ENCODE results near the gene RFX1. TPM values are rescaled to one million over a fixed set of nuclear protein-coding genes. Genes with fewer than 3 reads are reported as not detected.
"Not testable (repeated sequence)": the region's sequence is repeated elsewhere in the genome, so short reads cannot be mapped to it uniquely, and the experiment has no call there.

The RFX1 gene
- polyA plus RNA-seq, 1 donor: 5.8 TPM

GRCh38 chr19:13937479-13938300 lies 68.4 kb downstream of the RFX1 start:
- DNase-seq (ENCODE audit: low read depth): no peak

- DNase-seq (ENCODE audit: low read depth): no peak
Measured at GRCh38 chr19:13935765-13936510, 70.2 kb downstream of the RFX1 start.

GRCh38 chr19:13934785-13935109 lies 71.4 kb downstream of the RFX1 start:
- no peak for DNase-seq (ENCODE audit: low read depth)

GRCh38 chr19:13932911-13933393 lies 73.2 kb downstream of the RFX1 start:
- DNase-seq (ENCODE audit: low read depth): no peak

DNA sequence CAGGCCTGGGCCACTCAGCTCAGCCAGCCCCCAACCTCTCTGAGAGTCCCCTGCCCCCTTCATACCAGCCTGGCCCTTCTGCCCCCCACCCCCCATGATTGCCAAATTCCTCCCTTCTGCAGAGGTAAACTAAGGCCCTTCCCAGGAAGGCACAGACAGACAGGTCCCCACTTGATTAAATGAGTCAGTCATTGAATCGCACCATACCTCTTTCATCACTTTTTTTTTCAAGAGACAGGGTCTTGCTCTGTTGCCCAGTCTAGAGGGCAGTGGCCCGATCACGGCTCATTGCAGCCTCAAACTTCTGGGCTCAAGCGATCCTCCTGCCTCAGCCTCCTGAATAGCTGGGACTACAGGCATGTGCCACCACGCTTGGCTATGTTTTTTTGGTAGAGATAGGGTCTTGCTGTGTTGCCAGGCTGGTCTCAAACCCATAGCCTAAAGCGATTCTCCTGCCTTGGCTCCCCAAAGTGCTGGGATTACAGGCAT lies 73.9 kb downstream of the RFX1 start:
- no peak for DNase-seq (ENCODE audit: low read depth)

- DNase-seq (ENCODE audit: low read depth): no peak
Measured at GRCh38 chr19:13931391-13932148, 74.5 kb downstream of the RFX1 start.

GRCh38 chr19:13930402-13930801 lies 75.7 kb downstream of the RFX1 start:
- no peak for DNase-seq (ENCODE audit: low read depth)

DNA sequence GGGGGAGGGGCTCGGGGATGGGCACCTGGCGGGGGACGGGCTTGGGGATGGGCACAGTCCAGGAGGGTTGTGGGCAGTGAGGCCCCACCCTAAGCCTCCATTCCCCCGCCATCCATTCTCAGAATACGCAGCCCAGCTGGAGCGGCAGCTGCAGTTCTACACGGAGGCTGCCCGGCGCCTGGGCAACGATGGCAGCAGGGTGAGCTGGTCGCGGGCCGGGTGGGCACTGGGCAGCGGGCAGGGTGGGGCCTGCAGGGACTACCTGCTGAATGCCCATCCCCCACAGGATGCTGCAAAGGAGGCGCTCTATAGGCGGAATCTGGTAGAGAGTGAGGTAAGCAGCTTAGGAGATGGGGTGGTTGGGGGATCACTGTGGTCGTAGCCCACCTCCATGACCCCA lies 76.2 kb downstream of the RFX1 start:
- DNase-seq (ENCODE audit: low read depth): no peak

DNA sequence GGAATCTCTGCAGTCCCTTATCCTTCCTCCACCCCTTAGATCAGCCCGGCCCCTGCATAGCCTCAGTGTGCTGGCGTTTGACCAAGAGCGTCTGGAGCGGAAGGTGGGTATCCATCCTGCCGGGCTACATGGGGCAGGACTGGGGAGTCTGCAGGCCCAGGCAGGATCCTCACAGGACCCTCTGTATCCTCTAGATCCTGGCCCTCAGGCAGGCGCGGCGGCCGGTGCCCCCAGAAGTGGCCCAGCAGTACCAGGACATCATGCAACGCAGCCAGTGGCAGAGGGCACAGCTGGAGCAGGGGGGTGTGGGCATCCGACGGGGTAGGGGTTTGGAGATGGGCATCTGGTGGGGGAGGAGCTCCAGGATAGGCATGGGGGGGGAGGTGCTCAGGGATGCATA lies 76.8 kb downstream of the RFX1 start:
- DNase-seq (ENCODE audit: low read depth): no peak

GRCh38 chr19:13926715-13927114 lies 79.4 kb downstream of the RFX1 start:
- DNase-seq (ENCODE audit: low read depth): no peak

DNA sequence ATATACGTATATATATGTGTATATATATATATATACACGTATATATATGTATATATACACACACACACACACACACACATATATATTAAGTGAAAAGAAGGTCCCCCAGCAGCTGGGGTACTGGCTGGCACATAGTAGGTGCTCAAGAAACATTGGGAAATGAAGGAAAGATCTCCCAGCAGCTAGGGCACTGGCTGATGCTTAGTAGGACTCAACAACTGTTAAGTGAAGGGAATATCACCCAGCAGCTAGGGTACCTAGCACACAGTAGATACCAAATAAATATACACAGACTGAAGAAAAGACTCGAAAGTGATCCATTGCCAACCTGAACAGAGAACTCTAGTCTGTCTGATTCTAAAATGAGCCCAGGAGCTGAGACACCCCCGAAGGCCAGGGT lies 80.1 kb downstream of the RFX1 start:
- no peak for DNase-seq (ENCODE audit: low read depth)

DNA sequence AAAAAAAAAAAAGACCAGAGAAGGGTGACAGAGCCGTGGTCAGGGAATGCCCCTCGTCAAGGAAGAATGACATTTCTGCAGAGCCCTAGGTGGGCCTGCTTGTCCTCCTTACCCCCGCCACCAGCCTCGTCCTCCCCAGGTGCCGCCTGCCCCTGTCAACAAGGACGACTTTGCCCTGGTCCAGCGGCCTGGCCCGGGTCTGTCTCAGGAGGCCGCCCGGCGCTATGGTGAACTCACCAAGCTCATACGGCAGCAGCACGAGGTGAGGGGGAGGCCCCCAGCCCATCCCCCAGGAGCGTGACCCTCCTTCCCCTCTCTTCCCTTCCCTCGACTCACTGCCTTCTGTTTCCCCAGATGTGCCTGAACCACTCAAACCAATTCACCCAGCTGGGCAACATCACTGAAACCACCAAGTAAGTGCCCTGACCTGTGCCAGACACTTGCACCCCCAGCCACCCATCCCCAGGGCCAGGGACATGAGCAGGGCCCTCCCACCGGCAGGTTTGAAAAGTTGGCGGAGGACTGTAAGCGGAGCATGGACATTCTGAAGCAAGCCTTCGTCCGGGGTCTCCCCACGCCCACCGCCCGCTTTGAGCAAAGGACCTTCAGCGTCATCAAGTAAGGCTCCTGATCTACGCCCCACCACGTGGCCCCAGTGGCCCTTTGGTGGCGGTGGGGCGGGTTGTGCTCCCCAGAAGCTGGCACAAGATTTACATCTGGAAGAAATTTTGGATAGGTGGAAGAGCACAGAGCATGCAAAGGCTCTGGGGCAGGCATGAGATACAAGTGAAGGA lies 82.7 kb downstream of the RFX1 start:
- no peak for DNase-seq (ENCODE audit: low read depth)

- not testable (repeated sequence) for DNase-seq (ENCODE audit: low read depth)
Measured at GRCh38 chr19:13922118-13922517, 84.0 kb downstream of the RFX1 start.

DNA sequence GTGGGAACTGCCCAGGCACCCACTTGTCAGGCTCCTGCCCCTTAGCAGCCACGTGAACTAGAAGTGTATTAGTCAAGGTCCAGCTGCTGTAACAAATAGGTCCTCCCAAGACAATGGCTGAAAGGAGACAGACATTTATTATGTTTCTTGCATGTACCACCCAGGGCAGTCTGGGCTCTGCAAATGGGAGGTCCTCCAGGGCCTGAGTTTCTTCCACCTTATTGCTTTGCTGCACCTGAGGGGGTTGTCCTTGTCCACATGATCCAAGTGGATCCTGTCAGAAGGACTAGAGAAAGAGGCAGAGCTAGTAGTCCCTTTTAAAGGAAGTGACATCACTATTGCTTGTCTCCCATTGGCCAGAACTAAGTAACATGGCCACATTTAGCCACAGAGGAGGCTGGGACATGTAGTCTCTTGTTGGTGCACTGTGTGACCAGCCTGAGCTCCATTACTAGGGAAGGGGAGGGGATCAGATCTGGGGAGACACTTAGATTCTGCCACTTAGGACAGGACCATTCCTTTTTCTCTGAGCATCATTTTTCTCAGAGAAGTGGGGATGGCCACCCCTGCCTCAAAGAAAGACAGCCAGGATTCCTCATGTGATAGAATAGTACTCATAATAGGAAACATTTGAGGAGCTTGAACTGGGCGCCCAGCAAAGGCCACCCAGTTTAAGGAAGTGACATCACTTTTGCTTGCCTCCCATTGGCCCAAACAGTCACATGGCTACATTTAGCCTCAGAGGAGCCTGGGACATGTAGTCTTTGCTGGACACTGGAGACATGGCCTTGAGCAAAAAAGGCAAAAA lies 85.0 kb downstream of the RFX1 start:
- no peak for DNase-seq (ENCODE audit: low read depth)

- DNase-seq (ENCODE audit: low read depth): no peak
Measured at GRCh38 chr19:13920524-13920923, 85.6 kb downstream of the RFX1 start.

DNA sequence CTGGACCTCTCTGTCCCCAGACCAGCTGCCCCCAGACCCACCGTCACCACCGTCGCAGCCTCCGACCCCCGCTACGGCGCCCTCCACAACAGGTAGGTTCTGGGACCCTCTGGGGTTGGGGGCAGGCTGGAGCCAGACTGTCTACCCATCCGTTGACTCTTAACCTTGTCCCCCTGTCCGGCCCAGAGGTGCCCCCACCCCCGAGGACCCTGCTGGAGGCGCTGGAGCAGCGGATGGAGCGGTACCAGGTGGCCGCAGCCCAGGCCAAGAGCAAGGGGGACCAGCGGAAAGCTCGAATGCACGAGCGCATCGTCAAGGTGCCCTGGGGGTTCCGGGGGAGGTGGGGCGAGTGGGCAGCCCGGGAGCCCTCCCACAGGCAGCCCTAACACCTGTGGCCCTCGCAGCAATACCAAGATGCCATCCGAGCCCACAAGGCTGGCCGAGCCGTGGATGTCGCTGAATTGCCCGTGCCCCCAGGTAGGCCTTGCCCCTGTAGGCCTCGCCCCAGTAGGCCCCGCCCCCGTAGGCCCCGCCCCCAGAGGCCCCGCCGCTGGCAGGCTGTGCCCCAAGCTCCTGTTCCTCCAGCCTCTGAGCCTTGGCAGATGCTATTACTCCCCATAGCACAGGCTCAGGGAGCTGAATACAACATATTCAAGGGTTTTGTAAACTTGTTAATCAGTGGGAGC lies 87.3 kb downstream of the RFX1 start:
- DNase-seq (ENCODE audit: low read depth): no peak

DNA sequence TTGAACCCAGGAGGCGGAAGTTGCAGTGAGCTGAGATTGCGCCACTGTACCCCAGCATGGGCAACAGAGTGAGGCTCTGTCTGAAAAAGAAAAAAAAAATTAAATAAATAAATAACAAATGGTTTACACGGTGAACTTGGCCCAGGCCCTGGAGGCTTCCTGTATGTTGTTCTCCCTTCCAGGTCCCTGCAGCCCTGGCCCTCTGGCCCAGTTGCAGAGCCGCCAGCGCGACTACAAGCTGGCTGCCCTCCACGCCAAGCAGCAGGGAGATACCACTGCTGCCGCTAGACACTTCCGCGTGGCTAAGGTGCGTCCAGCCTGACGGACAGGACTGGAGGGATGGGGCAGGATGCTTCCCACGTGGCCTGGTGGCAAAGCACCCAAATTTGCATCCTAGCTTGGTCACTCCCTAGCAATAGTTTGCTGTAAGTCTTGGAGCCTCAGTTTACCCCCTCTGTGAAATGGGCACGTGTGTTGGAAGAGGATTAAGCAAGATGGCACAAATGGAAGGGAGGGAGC lies 88.2 kb downstream of the RFX1 start:
- no peak for DNase-seq (ENCODE audit: low read depth)

DNA sequence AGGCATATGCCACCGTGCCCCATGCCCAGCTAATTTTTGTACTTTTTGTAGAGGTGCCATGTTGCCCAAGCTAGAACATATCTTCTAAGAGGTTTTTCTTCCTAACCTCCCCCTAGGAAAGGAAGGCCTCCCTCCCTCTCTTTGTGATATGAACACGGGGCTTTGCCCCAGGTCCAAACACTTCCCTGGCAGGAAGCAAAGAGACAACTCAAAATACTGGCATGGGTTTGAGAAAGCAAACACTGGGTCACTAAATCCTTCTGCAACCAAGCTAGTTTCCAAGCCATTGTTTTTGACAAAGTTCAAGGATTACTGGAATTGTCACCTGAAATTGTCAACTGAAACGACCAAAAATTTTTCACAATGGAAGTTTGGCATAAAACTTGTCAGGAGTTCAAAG lies 91.3 kb downstream of the RFX1 start:
- no peak for DNase-seq (ENCODE audit: low read depth)

DNA sequence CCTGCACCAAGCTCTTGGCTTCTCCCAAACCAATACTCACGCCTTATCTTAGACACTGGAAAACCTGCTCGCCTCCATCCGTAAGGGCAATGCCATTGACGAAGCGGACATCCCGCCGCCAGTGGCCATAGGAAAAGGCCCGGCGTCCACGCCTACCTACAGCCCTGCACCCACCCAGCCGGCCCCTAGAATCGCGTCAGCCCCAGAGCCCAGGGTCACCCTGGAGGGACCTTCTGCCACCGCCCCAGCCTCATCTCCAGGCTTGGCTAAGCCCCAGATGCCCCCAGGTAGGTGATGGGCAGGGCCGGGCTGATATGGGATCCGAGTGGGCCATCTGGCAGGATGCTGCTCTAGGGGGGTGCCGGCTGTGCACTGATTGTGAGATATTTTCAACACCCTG lies 92.8 kb downstream of the RFX1 start:
- no peak for DNase-seq (ENCODE audit: low read depth)
